ENCODE results near the gene SPART.

The SPART gene

DNA sequence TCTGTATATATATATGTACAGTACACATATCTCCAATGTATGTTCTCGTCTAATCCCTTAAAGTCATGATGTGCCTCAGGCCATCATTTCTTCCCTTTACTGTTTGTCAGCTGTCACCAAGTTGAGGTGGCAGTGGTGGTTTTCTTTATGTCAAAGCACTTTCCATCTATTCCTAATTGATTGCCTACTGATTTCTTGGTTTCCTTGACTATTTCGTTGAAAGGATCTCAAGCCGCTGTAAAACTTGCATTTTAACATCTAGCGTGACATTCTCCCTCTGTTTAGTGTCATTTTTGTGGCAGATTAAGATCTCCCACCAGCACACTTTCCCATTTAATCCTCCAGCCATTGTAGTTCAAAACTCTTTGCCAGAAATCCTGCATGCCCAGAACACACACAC, 25.0 kb upstream of the SPART start:
- TF ChIP-seq, protein P1, sequence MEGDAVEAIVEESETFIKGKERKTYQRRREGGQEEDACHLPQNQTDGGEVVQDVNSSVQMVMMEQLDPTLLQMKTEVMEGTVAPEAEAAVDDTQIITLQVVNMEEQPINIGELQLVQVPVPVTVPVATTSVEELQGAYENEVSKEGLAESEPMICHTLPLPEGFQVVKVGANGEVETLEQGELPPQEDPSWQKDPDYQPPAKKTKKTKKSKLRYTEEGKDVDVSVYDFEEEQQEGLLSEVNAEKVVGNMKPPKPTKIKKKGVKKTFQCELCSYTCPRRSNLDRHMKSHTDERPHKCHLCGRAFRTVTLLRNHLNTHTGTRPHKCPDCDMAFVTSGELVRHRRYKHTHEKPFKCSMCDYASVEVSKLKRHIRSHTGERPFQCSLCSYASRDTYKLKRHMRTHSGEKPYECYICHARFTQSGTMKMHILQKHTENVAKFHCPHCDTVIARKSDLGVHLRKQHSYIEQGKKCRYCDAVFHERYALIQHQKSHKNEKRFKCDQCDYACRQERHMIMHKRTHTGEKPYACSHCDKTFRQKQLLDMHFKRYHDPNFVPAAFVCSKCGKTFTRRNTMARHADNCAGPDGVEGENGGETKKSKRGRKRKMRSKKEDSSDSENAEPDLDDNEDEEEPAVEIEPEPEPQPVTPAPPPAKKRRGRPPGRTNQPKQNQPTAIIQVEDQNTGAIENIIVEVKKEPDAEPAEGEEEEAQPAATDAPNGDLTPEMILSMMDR (IDR thresholded peaks at IDR 0.05; ENCODE audit: control extremely low read depth, extremely low read depth, low read depth, missing control alignments): no peak
- ChIA-PET POLR2A (no interaction called here), CTCF (no interaction called here)
- DNase-seq (ENCODE audit: extremely low spot score): no peak

DNA sequence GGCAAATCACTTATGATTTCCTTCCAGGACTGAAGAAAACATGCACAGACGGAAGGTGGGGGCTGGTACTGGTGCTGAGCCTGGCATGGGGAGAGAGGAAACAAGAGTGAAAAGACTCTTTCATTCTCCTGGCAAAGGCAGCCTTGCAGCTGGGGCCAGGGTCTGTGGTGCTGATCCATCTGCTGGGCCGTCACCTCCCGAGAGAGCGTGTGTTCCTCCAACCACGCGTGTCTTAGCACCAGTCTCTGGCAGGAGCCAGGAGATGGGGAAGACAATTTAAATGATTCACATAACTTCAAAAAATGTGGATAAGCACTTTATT, 23.9 kb upstream of the SPART start:
- ChIA-PET POLR2A (no interaction called here), CTCF (interaction anchor here (0.7 to 1.2 kb wide), 2 partner anchors 12 to 424 kb away, joined by 3 to 4 read pairs; no protein-coding TSS in a partner anchor)
- TF ChIP-seq, protein P1 (IDR thresholded peaks at IDR 0.05; ENCODE audit: control extremely low read depth, extremely low read depth, low read depth, missing control alignments): no peak
- DNase-seq (ENCODE audit: extremely low spot score): no peak

DNA sequence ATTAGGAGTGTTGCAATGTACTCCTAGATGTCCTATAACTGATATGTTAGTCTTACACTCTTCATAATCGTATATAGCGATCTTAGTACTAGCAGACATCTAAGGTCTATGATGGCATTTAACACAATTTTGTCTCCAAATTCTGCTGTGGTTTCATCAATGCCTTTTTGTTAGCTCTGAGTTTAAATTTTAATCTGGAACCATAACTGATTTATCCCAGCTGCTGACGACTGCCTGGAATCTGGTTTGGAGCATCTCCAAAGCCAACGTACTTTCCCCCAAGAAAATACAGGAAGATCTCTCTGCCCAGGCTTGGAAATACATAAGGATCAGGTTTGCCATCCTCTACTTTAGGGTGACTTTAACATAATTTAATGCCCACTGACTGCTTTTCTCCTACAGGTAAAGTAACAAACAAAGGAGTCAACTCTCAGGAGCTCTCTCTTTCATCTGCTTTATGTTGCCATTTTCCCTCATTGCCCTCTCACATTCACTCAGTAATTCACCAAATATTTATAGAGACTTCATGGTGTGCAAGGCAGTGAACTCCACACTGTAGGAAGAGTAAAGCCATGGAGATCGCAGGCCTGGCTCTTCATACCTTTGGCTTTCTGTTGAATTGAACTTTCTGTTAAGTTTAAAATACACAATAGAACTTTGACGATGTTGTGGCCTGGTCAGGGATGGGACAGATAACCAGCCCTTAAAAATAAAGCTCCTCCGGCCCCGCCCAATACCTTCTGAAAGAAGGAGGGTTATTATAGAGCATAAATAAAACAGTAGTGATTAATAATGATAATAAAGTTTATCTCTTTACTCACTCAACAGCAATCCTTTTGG, 23.3 kb upstream of the SPART start:
- no peak for DNase-seq (ENCODE audit: extremely low spot score)
- POLR2A ChIA-PET: no interaction called here
- TF ChIP-seq, protein P1 (IDR thresholded peaks at IDR 0.05; ENCODE audit: control extremely low read depth, extremely low read depth, low read depth, missing control alignments): no peak
- CTCF ChIA-PET: interaction anchor here (0.8 to 1.2 kb wide), 3 partner anchors 11 to 50 kb away, joined by 3 to 4 read pairs (median 3); no protein-coding TSS in a partner anchor

DNA sequence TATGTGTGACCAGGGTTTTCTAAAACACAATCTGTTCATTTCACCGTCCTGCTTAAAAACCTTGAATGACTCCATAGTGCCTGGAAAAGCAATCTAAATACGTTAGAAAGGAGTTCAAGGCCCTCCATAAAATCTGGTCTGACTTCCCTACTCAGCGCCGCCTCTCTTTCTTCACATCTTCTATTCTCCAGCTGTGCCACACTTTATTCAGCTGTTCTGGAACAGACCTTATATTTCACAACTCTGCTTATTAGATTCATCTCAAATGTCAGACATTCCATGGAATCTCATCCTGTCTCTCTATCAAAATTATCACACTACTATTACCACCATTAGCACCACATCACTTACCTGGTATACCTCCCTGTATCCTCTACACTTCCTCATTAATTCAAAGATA, 19.8 kb upstream of the SPART start:
- TF ChIP-seq, protein P1 (IDR thresholded peaks at IDR 0.05; ENCODE audit: control extremely low read depth, extremely low read depth, low read depth, missing control alignments): no peak
- ChIA-PET CTCF (interaction anchor here (2.7 kb wide), 1 partner anchor 8 kb away, joined by 9 read pairs; no protein-coding TSS in a partner anchor), POLR2A (no interaction called here)

DNA sequence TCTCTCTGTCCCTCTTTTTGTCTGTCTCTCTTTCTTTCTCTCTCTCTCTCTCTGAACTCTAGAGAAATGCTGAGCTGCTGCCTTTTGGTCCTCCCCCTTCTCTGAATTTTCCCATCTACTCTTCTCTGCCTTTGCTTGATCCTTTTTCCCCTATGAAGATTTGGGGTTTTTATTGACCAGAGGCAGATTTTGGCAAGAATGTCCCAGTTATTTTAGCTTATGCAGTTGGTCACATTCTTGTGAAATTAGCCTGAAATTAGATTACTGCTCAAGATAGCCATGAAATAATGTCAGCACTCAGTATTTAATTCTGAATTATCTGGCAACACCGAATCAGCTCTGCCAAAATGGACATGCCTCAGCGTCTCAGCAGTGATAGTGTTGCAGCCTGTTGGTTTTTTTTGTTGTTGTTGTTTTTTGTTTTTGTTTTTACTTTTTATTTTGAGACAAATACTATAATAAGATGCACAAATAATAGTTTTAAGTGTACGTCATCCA, 17.2 kb upstream of the SPART start:
- no peak for DNase-seq (ENCODE audit: extremely low spot score)
- CTCF ChIA-PET: interaction anchor here (2.7 kb wide), 1 partner anchor 11 kb away, joined by 9 read pairs; no protein-coding TSS in a partner anchor
- POLR2A ChIA-PET: no interaction called here
- TF ChIP-seq, protein P1 (IDR thresholded peaks at IDR 0.05; ENCODE audit: control extremely low read depth, extremely low read depth, low read depth, missing control alignments): no peak

More for the DNA sequence above, 19.8 kb upstream of the SPART start:
- DNase-seq (ENCODE audit: extremely low spot score): no peak

DNA sequence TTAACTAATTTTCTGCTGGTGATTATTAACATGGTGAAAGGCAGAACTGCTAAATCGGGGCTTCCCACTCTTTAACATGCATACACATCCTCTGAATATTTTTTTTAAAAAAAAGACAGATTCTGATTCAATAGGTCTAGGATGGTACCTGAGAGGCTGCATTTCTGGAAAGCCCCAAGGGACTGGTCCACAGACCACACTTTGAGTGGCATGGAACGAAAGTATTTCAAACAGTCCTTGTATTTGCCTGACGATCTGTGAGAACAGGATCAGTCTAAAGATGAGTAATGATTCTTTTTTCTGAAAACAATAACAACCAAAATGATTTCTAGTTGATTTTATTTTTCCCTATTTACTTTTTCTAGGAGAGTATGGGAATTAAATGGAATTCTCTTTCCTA, 16.7 kb upstream of the SPART start:
- ChIA-PET CTCF (no interaction called here), POLR2A (no interaction called here)
- TF ChIP-seq, protein P1 (IDR thresholded peaks at IDR 0.05; ENCODE audit: control extremely low read depth, extremely low read depth, low read depth, missing control alignments): no peak
- no peak for DNase-seq (ENCODE audit: extremely low spot score)

All from GM10248 (cell line).